Urothelium cell line (cell line): Measurements from ENCODE around the gene DUSP7.
"Not testable (repeated sequence)": the region's sequence is repeated elsewhere in the genome, so short reads cannot be mapped to it uniquely, and the experiment has no call there.

Experiments
- DNase-seq: peaks from one replicate; pipeline ENCODE4 v3.0.0; 2011; ENCODE audit warnings: low spot score, mixed read lengths
- FAIRE-seq: peaks from 2 replicates; lab custom pipeline; 2011; peaks lifted over from hg19 to GRCh38; lab: Jason Lieb, UNC

DUSP7 gene

DNA sequence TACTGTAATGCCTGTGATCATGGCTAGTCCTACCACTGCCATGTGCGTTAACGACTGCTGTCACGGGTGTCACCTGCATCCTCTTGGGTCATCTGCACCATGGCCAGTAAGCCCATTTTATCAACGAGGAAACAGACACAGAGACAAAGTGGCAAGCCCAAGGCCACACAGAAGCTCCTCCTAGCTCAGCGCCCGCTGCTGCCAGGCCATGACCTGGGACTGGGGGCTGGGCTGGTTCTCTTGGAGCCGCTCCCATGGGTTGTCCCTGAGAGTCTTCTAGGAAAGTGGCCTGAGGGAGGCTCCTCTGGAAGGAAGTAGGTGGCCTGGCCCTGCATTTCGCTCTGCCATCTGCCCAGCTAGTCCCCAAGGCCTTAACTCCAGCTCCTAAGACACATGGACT, 4.9 kb downstream of the DUSP7 start:
- DNase-seq (no peak), FAIRE-seq (no peak)

DNA sequence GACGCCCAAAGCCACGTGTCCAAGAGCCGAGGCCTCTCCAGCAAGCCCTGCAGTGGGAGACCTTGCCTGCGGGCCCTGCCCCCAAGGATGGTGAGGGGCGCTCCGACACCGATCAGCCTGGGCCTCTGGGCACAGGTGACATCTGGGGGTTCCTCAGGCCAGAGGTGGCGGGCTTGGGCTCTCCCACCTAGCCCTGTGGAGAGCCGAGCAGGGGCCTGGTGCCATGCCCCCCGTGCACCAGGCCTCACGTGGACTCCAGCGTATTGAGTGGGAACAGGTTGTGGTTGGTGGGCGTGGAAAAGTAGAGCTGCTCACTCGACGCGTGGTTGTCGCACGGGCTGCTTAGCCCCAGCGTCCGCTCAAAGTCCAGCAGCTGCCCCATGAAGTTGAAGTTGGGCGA, 5.8 kb downstream of the DUSP7 start:
- no peak for DNase-seq
- no peak for FAIRE-seq

DNA sequence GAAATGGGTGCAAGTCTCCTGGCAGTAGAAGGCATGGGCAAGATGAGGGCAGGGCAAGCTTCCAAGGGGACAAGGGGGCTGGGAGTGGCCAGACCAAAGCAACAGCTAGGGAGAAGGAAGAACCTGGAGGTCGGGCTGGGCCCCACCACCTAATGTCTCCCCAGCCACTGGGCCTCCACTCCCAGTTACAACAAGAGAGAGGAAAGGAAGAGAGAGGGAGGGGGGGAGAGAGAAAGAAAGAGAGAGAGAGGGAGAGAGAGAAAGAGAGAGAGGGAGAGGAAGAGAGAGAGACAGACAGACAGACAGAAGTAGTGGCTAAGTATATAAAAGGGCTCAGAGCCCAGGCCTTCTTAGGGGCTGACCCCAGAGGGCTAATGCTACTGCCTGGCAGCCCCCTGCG, 6.9 kb downstream of the DUSP7 start:
- FAIRE-seq: no peak
- DNase-seq: no peak

DNA sequence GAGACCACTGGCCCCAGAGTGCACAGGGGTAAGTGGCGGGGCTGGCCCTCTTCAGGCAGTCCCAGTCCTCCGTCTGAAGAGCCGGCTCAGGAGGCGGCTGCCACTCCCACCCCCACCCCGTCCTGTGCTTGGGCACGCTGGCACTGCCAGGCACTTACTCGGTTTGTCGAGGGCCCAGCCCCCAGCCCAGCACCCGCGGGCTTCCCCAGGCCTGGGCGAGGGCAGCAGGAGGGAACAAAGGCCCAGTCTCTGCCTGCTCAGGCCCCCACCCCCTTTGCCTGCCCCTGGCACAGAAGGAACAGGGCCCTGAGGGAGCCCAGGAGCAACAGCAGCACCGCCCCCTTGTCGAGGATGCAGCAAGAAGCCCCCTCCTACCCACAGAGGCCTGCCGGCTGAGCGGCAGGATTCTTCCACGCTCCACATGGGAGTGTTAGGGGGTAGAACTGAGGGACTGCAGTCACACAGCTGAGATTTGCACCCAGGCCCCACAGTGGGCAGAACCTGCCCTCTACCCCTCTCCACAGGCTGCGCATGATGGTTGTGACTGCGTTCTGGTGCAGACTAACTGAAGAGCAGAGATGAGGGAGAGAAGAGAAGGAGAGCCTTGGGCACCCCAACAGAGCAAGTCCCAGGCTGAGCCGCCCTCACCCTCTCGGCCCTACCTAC, 8.9 kb downstream of the DUSP7 start:
- DNase-seq (peak; percentile 38), FAIRE-seq (peak; percentile 66)

- no peak for DNase-seq
- FAIRE-seq: no peak
Measured at GRCh38 chr3:52046902-52047239, 9.5 kb downstream of the DUSP7 start.

DNA sequence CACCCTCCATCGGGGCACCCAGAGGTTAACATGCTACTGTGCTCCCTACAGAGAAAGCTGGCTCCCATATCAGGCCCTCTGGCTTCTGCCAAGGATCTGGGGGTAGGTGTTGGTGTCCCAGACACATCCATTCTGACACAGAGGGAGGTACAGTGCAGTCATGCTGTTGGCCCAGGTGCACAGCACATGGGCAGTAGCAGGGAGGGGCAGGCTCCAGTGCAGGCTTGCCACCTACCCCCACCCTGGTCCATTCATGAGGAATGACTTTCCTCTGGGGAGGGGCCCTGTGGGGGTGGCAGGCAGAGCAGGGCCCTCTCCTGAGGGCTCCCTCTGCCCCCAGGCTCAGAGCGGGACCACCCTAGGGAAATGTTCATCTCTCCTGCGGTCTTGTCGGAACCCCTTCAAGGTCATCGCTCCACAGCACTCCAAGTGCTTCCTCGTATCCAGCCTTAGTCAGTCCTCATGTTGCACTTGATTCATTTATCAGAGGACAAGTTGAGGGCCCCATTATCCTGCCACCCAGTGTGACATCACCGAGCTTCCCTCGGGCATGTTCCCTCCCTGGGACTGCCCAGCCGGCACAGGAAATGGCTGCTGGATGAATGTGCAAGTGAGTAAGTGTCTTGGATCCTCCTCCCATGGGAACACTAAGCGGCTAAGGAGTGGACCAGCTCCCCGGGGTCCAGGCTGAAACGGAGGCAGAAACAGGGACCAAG, 10.0 kb downstream of the DUSP7 start:
- DNase-seq: peak; percentile 86
- peak; percentile 97 for FAIRE-seq

- FAIRE-seq: no peak
- no peak for DNase-seq
Measured at GRCh38 chr3:52044869-52045619, 11.3 kb downstream of the DUSP7 start.

GRCh38 chr3:52043750-52044149, 12.6 kb downstream of the DUSP7 start:
- FAIRE-seq: no peak
- no peak for DNase-seq

DNA sequence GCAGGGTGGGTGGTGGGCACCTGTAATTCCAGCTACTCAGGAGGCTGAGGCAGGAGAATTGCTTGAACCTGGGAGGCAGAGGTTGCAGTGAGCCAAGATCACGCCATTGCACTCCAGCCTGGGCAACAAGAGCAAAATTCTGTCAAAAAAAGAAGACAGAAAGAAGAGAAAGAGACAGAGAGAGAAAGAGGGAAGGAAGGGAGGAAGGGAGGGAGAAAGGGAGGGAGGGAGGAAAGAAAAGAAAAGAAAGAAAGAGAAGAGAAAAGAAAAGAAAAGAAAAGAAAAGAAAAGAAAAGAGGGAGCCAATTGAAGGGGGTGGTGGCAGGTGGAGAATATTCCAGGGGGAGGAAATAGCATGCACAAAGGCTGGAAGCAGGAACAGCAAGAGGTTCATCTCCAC, 13.3 kb downstream of the DUSP7 start:
- DNase-seq, FAIRE-seq: not testable (repeated sequence)

DNA sequence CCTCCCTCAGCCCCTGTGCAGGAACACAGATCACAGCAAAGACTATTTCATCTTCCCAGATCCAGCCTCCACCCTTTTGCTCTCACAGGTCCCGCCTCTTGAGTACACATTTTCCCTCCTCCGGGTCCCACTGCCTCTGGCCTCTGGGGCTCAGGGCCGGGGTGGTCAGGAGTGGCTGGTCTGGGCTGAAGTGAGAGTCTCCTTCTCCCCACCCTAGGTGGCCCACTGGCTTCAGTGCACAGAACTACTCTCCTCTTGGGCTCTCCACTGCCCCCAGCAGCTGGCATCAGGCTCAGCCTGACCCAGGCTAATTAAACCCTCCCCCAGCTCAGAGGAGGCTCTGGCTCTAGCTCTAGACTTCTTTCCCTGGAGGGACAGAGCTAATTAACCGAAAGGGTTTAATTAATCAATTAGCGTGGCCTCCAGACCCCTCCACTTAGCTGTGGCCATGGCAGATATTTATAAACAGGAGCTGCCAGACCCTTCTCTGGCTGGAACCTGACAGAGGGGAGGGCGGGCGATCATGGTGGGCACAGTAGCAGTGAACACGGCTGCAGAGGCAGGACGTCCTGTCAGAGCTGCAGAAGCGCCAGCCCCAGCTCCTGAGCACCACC, 15.1 kb downstream of the DUSP7 start:
- DNase-seq (no peak), FAIRE-seq (no peak)

DNA sequence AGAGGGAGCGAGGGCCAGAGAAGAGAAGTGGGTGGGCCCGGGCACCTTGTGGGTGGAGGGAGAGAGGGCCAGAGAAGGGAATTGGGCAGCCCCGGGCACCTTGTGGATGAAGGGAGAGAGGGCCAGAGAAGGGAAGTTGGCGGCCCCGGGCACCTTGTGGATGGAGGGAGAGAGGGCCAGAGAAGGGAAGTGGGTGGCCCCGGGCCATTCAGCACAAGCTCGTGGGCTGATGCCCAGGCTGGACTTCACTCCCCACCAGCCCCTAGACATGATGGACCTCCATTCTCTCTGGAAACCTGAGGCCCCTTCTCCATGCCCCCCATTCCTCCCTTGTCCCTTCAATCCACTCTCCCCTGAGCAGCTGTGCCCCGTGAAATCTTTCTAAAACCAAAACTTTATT, 15.8 kb downstream of the DUSP7 start:
- FAIRE-seq (no peak), DNase-seq (no peak)

- FAIRE-seq (no peak), DNase-seq (peak; percentile 46)
Measured at GRCh38 chr3:52039846-52040245, 16.5 kb downstream of the DUSP7 start.

DNA sequence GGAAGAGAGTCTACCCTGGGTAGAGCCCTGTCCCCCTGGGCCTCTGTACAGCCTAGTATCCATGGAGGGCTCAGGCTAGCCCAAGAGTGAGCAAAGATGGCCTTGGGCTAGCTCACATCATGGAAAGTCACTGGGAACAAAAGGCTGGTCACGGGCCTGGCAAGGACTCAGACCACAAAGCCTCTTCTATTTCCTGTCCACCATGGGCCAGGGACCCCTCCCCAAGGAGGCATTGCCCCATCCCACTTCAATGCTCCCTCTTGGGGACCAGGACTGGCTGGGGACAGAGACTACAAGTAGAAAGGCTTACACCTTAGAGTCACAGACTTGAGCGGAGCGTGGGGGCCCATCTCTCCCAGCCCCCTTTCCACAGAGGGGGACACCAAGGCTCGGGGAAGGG, 16.9 kb downstream of the DUSP7 start:
- FAIRE-seq (no peak), DNase-seq (no peak)

GRCh38 chr3:52038227-52038626, 18.1 kb downstream of the DUSP7 start:
- FAIRE-seq (no peak), DNase-seq (no peak)

- FAIRE-seq (no peak), DNase-seq (no peak)
Measured at GRCh38 chr3:52037291-52037690, 19.1 kb downstream of the DUSP7 start.

GRCh38 chr3:52036829-52037228, 19.5 kb downstream of the DUSP7 start:
- FAIRE-seq (no peak), DNase-seq (no peak)

- FAIRE-seq (no peak), DNase-seq (no peak)
Measured at GRCh38 chr3:52036222-52036694, 20.1 kb downstream of the DUSP7 start.

DNA sequence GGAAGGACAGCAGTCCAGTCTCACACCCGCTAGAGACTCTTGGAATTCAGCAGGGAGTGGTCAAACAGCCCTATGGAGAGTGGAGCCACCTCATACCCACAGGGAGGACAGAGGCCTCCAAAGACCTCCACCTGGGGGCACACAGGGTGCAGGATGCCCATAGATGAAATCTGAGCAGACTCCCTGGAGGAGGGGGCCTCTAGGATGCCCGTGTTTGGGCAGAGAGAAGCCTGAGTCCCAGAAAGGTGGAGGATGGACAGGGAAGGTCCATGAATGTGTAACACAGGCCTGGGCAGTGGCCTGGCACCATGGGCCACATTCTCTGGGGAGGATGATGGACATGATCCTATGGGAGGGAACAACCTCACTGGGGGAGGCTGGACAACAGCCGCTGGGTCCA, 21.7 kb downstream of the DUSP7 start:
- FAIRE-seq (no peak), DNase-seq (no peak)

DNA sequence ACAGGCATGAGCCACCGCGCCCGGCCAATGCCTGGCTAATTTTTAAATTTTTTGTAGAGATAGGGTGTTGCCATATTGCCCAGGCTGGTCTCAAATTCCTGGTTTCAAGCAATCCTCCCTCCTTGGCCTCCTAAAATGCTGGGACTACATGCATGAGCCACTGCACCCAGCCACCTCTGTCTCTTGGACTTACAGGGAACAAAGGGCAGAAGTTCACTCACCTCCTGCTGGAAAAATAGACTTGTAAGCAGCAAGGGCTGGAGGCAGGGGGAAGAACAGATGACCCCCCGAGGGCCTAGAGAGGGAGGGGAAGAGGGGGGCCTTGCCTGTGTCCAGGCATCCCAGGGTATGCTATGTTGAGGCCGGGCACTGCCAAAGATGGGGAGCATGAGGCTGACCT, 22.2 kb downstream of the DUSP7 start:
- DNase-seq (no peak), FAIRE-seq (no peak)

DNA sequence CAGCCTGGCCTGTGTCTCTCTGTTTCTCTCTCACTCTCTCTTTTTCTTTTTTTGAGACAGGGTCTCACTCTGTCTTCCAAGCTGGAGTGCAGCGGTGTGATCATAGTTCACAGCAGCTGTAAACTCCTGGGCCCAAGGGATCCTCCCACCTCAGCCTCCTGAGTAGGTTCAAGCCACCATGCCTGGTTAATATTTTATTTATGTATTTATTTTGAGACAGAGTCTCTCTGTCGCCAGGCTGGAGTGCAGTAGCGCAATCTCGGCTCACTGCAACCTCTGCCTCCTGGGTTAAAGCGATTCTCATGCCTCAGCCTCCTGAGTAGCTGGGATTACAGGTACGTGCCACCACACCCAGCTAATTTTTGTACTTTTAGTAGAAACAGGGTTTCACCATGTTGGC, 22.6 kb downstream of the DUSP7 start:
- DNase-seq, FAIRE-seq: not testable (repeated sequence)

GRCh38 chr3:52032702-52033408, 23.5 kb downstream of the DUSP7 start:
- FAIRE-seq: no peak
- DNase-seq: no peak
